Peyer's patch (tissue), 4 donors: ENCODE data around the gene MXD4. TPM values are rescaled to one million over a fixed set of nuclear protein-coding genes. Genes with fewer than 3 reads are reported as not detected.
"Not testable (repeated sequence)": the region's sequence is repeated elsewhere in the genome, so short reads cannot be mapped to it uniquely, and the experiment has no call there.

Experiments used
- DNase-seq, 3 donors: peaks; one replicate each; pipeline ENCODE4 v3.0.0-alpha.2; 2017 to 2019
- H3K27ac ChIP-seq, 4 donors: fragments of 200-600 bp; sonication (generic); one replicate each; pipeline ENCODE4 v1.5.1; 2016 to 2019
- H3K27me3 ChIP-seq, 2 donors: fragments of 200-600 bp; sonication (generic); one replicate each; pipeline ENCODE4 v1.5.1; 2019
- H3K36me3 ChIP-seq, 3 donors: fragments of 200-600 bp; sonication (generic); one replicate each; pipeline ENCODE4 v1.5.1; 2016 to 2019
- H3K4me1 ChIP-seq, 4 donors: fragments of 200-600 bp; sonication (generic); one replicate each; pipeline ENCODE4 v1.5.1; 2016 to 2019
- H3K4me3 ChIP-seq, 4 donors: fragments of 200-600 bp; sonication (generic); 1 replicate in 3 of 4; 2 replicates in 1 of 4; pipeline ENCODE4 v1.5.1; 2016 to 2019; ENCODE audit warnings: mild to moderate bottlenecking in 1 of 4
- H3K9me3 ChIP-seq, 4 donors: fragments of 200-600 bp; sonication (generic); one replicate each; pipeline ENCODE4 v1.5.1; 2016 to 2019; ENCODE audit warnings: mild to moderate bottlenecking in 1 of 4
- POLR2A ChIP-seq, 2 donors: fragments of 450-650 bp; IDR thresholded peaks; one replicate each; pipeline ENCODE4 v1.5.1; 2017; ENCODE audit warnings: antibody characterized with exemption in 2 of 2, mild to moderate bottlenecking in 2 of 2, moderate library complexity in 2 of 2
- total RNA-seq, 4 donors: library from RNA; depleted of rRNA; stranded (reverse); fragments of >200 nt; gene quantifications; one replicate each; pipeline ENCODE4 v1.1.0, GENCODE V29; 2016
- TF ChIP-seq, protein P1 (sequence below), 6 experiments: fragments of 450-650 bp in 4 of 6; fragments of 200-600 bp in 2 of 6; sonication (generic) in 1 of 6; IDR thresholded peaks; one replicate each; pipeline ENCODE4 v1.5.1; 2017 to 2019; ENCODE audit warnings: antibody characterized with exemption in 6 of 6, mild to moderate bottlenecking in 3 of 6, moderate library complexity in 1 of 6

MXD4 gene
- total RNA-seq, 4 donors from 2014 or later: 28.9 to 52.5 (median 44.0) TPM

DNA sequence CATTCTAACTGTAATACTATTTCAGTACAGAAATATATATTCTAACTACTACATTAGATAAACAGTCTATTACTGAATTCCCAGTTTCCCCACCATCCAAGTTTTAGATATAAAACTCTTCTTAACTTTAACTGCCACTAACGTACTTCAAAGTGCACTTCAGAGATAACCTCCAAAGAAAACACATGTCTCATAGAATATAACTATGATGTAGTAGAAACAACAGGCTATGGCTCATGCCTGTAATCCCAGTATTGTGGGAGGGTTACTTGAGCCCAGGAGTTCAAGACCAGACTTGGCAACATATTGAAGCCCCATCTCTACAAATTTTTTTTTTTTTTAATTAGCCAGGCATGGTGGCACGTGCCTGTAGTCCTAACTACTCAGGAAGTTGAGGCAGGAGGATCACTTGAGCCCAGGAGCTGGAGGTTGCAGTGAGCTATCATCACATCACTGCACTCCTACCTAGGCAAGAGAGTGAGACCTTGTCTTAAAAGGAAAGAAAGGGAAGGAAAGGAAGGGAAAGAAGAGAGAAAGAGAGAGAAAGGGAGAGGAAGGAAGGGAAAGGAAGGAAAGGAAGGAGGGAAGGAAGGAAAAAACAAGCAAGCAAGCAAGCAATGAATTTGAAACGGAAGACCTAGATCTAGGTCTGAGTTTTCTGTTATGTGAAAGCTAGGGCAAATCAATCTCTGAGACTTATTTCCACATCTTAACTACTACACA, 24.8 kb downstream of the MXD4 start:
- peaks cover 0 to 32% (median 0%) of the 10 kb centered on the region in 3 donors for H3K36me3 ChIP-seq

GRCh38 chr4:2231082-2231481, 30.8 kb downstream of the MXD4 start:
- Histone ChIP-seq H3K27me3 (no peaks in the 10 kb centered on the region), H3K9me3 (no peaks in the 10 kb centered on the region), H3K36me3 (peaks cover 0 to 31% (median 0%) of the 10 kb centered on the region in 3 donors), H3K27ac (no peak overlapping the region), H3K4me1 (no peaks in the 10 kb centered on the region), H3K4me3 (no peak overlapping the region)
- no peak for TF ChIP-seq POLR2A (IDR thresholded peaks at IDR 0.05)
- TF ChIP-seq, protein P1, sequence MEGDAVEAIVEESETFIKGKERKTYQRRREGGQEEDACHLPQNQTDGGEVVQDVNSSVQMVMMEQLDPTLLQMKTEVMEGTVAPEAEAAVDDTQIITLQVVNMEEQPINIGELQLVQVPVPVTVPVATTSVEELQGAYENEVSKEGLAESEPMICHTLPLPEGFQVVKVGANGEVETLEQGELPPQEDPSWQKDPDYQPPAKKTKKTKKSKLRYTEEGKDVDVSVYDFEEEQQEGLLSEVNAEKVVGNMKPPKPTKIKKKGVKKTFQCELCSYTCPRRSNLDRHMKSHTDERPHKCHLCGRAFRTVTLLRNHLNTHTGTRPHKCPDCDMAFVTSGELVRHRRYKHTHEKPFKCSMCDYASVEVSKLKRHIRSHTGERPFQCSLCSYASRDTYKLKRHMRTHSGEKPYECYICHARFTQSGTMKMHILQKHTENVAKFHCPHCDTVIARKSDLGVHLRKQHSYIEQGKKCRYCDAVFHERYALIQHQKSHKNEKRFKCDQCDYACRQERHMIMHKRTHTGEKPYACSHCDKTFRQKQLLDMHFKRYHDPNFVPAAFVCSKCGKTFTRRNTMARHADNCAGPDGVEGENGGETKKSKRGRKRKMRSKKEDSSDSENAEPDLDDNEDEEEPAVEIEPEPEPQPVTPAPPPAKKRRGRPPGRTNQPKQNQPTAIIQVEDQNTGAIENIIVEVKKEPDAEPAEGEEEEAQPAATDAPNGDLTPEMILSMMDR (IDR thresholded peaks at IDR 0.05): no peak
- no peak for DNase-seq

More for the DNA sequence above, 24.8 kb downstream of the MXD4 start:
- TF ChIP-seq, protein P1 (IDR thresholded peaks at IDR 0.05): no peak
- TF ChIP-seq POLR2A (IDR thresholded peaks at IDR 0.05): no peak
- H3K27ac ChIP-seq: no peak overlapping the region
- no peak overlapping the region for H3K4me3 ChIP-seq
- no peaks in the 10 kb centered on the region for H3K27me3 ChIP-seq
- peaks cover 0 to 37% (median 7%) of the 10 kb centered on the region in 4 donors for H3K4me1 ChIP-seq
- no peaks in the 10 kb centered on the region for H3K9me3 ChIP-seq
- DNase-seq: no peak

DNA sequence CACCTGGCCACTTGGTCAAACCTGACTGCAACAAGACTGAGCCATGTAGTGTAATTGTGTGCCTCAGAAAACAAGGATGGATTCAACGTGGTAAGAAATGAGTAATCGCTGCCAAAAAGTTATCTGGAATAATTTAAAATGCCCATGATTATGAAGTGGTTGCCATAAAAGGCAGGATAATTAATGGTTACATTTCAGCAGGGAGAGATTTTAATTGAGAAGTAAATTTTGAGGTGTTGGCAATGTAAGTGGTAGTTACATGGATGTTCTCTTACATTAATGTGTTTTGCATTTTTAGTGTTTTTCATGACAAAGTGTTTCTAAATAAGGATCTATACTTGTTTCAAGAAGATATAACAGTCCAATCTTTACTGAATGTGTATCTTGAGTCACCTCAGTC, 35.6 kb downstream of the MXD4 start:
- H3K36me3 ChIP-seq: peaks cover 0 to 9% (median 0%) of the 10 kb centered on the region in 3 donors
- no peak overlapping the region for H3K4me3 ChIP-seq
- H3K27ac ChIP-seq: no peak overlapping the region
- no peak for DNase-seq
- TF ChIP-seq POLR2A (IDR thresholded peaks at IDR 0.05): no peak
- TF ChIP-seq, protein P1 (IDR thresholded peaks at IDR 0.05): no peak
- no peaks in the 10 kb centered on the region for H3K4me1 ChIP-seq
- H3K27me3 ChIP-seq: no peaks in the 10 kb centered on the region
- H3K9me3 ChIP-seq: no peaks in the 10 kb centered on the region

DNA sequence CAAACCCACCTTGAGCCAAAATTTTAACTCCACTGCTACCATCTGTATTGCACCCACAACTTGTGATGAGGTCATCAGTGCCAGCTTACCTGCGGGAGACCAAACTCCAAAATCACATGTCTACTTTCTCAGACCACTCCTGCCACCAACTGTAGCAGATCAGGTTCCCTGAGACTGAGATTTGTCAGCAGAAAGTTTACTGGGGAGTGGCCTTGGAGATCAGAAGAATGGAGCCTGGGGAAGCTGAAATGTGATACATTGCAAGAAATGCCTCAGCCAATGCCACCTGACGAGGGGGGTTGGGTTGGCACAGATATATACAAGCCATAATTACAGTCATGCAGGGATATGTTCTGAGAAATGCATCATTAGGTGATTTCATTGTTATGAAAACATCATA, 39.1 kb downstream of the MXD4 start:
- DNase-seq: no peak
- H3K27me3 ChIP-seq: no peaks in the 10 kb centered on the region
- no peak overlapping the region for H3K27ac ChIP-seq
- H3K36me3 ChIP-seq: peaks cover 0 to 4% (median 0%) of the 10 kb centered on the region in 3 donors
- TF ChIP-seq POLR2A (IDR thresholded peaks at IDR 0.05): no peak
- TF ChIP-seq, protein P1 (IDR thresholded peaks at IDR 0.05): no peak
- H3K9me3 ChIP-seq: no peaks in the 10 kb centered on the region
- H3K4me1 ChIP-seq: no peaks in the 10 kb centered on the region
- no peak overlapping the region for H3K4me3 ChIP-seq

DNA sequence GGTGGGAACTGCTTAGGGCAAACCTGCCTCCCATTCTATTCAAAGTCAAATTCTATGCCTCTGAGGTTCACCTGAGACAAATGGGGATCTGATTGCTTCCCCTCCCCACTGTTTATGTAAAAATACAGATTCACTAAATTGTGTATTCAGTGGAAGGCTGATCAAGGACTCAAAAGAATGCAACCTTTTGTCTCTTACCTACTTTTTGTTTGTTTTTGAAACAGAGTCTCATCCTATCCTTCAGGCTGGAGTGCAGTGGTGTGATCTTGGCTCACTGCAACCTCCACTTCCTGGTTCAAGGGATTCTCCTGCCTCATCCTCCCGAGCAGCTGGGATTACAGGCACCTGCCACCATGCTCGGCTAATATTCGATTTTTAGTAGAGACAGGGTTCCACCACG, 40.5 kb downstream of the MXD4 start:
- not testable (repeated sequence) for H3K4me1 ChIP-seq

GRCh38 chr4:2220016-2220630, 41.8 kb downstream of the MXD4 start:
- Histone ChIP-seq H3K36me3 (peaks cover 0 to 4% (median 0%) of the 10 kb centered on the region in 3 donors), H3K27me3 (no peaks in the 10 kb centered on the region), H3K4me1 (no peaks in the 10 kb centered on the region), H3K27ac (no peak overlapping the region), H3K9me3 (no peaks in the 10 kb centered on the region), H3K4me3 (no peak overlapping the region)
- DNase-seq: peak; percentile 73 to 89 (median 80)
- no peak for TF ChIP-seq POLR2A (IDR thresholded peaks at IDR 0.05)
- TF ChIP-seq, protein P1 (IDR thresholded peaks at IDR 0.05): peak; percentile 57 to 91 (median 79)

More for the DNA sequence above, 40.5 kb downstream of the MXD4 start:
- H3K4me3 ChIP-seq, H3K27me3 ChIP-seq, H3K9me3 ChIP-seq, H3K27ac ChIP-seq, DNase-seq, H3K36me3 ChIP-seq: not testable (repeated sequence)
